Ammon's horn (tissue), 1 donor: ENCODE data around the gene CCSER1.
"Not testable (repeated sequence)": the region's sequence is repeated elsewhere in the genome, so short reads cannot be mapped to it uniquely, and the experiment has no call there.

Experiments used
- DNase-seq: peaks from one replicate; pipeline ENCODE4 v3.0.0-alpha.2; 2016; ENCODE audit warnings: low spot score

Gene CCSER1

GRCh38 chr4:90705501-90705900, 578.3 kb downstream of the CCSER1 start:
- not testable (repeated sequence) for DNase-seq

- DNase-seq = no peak
Measured at GRCh38 chr4:90715242-90715641, 588.0 kb downstream of the CCSER1 start.

GRCh38 chr4:90718931-90719330, 591.7 kb downstream of the CCSER1 start:
- no peak for DNase-seq

- no peak for DNase-seq
Measured at GRCh38 chr4:90727938-90728337, 600.7 kb downstream of the CCSER1 start.

- DNase-seq = no peak
Measured at GRCh38 chr4:90730752-90731151, 603.6 kb downstream of the CCSER1 start.

GRCh38 chr4:90733211-90733610, 606.0 kb downstream of the CCSER1 start:
- DNase-seq = no peak

GRCh38 chr4:90745176-90745575, 618.0 kb downstream of the CCSER1 start:
- DNase-seq = no peak

GRCh38 chr4:90753068-90753467, 625.9 kb downstream of the CCSER1 start:
- DNase-seq = no peak

GRCh38 chr4:90757534-90758060, 630.4 kb downstream of the CCSER1 start:
- DNase-seq = no peak

- DNase-seq = no peak
Measured at GRCh38 chr4:90760059-90760458, 632.9 kb downstream of the CCSER1 start.

- DNase-seq = no peak
Measured at GRCh38 chr4:90766837-90767236, 639.6 kb downstream of the CCSER1 start.

- no peak for DNase-seq
Measured at GRCh38 chr4:90769251-90769650, 642.1 kb downstream of the CCSER1 start.

- DNase-seq = no peak
Measured at GRCh38 chr4:90780193-90780592, 653.0 kb downstream of the CCSER1 start.

- peak; percentile 17 for DNase-seq
Measured at GRCh38 chr4:90786602-90787001, 659.4 kb downstream of the CCSER1 start.

GRCh38 chr4:90792696-90793095, 665.5 kb downstream of the CCSER1 start:
- no peak for DNase-seq

- no peak for DNase-seq
Measured at GRCh38 chr4:90798948-90799347, 671.8 kb downstream of the CCSER1 start.

- DNase-seq = no peak
Measured at GRCh38 chr4:90799895-90800294, 672.7 kb downstream of the CCSER1 start.

GRCh38 chr4:90815569-90815968, 688.4 kb downstream of the CCSER1 start:
- DNase-seq = no peak

- no peak for DNase-seq
Measured at GRCh38 chr4:90816754-90817153, 689.6 kb downstream of the CCSER1 start.

GRCh38 chr4:90824266-90825150, 697.3 kb downstream of the CCSER1 start:
- DNase-seq = no peak

- no peak for DNase-seq
Measured at GRCh38 chr4:90825849-90826248, 698.7 kb downstream of the CCSER1 start.

- no peak for DNase-seq
Measured at GRCh38 chr4:90833706-90834105, 706.5 kb downstream of the CCSER1 start.

- no peak for DNase-seq
Measured at GRCh38 chr4:90837241-90837640, 710.0 kb downstream of the CCSER1 start.

GRCh38 chr4:90838859-90839258, 711.7 kb downstream of the CCSER1 start:
- DNase-seq = not testable (repeated sequence)
